H1 (cell line): ENCODE results near the gene GJD4. TPM values are rescaled to one million over a fixed set of nuclear protein-coding genes. Genes with fewer than 3 reads are reported as not detected.

Experiments used
- EGR1 ChIP-seq: IDR thresholded peaks from 2 replicates; pipeline ENCODE4 v1.6.1; 2011; ENCODE audit warnings: low read depth, low read length, borderline replicate concordance
- EP300 ChIP-seq, 2 experiments: IDR thresholded peaks; 1 replicate in 1 of 2; 2 replicates in 1 of 2; pipeline ENCODE4 v1.6.1; 2011 to 2012; ENCODE audit warnings: low read depth in 2 of 2, low read length in 2 of 2, mild to moderate bottlenecking in 2 of 2, borderline replicate concordance in 1 of 2, inconsistent platforms in 1 of 2, moderate library complexity in 1 of 2
- SIX5 ChIP-seq: IDR thresholded peaks from 2 replicates; pipeline ENCODE4 v1.6.1; 2011; ENCODE audit warnings: mild to moderate bottlenecking, low read depth, low read length
- TBP ChIP-seq: IDR thresholded peaks from 2 replicates; pipeline ENCODE4 v1.6.1; 2011; ENCODE audit warnings: low read depth, low read length, improper control_type of control experiment
- polyA plus RNA-seq, 7 experiments: library from polyadenylated mRNA; depleted of rRNA in 3 of 7; stranded (reverse) in 5 of 7; unstranded in 2 of 7; fragments of >200 nt in 5 of 7; fragments of 200-250 nt in 2 of 7; gene quantifications; 1 replicate in 5 of 7; 2 replicates in 1 of 7; 4 replicates in 1 of 7; pipeline versions ENCODE4 v1.2.1 to v1.2.3, GENCODE V29; 2011 to 2013; ENCODE audit warnings: missing spikeins in 2 of 7, mixed read lengths in 2 of 7
- total RNA-seq: library from RNA; stranded (reverse); fragmentation: NEBNext Ultra II Directional; extraction: Animal tissue kit (Norgen Biotek cat#: 25700); gene quantifications from 2 replicates; pipeline ENCODE4 v1.2.1, GENCODE V29; 2021

The GJD4 gene
- total and polyA plus RNA-seq, 2 of the 8 experiments (the other 6 are each of a cell fraction or from before 2014, with no cell fraction given) = not detected

- TF ChIP-seq TBP (no peak), EGR1 (no peak), EP300 (IDR thresholded peaks at IDR 0.05; ENCODE audit: borderline replicate concordance in 1 of 2, low read depth in 2 of 2, low read length in 2 of 2) (no peak), SIX5 (no peak)
- TF ChIP-seq, all 59 proteins: peak for 0
These were observed 24.7 kb upstream of the GJD4 start (continued) for GRCh38 chr10:35580423-35580770.
